AG04449 (cell line): ENCODE measurements around the gene KRTAP1-4.
"Not testable (repeated sequence)": the region's sequence is repeated elsewhere in the genome, so short reads cannot be mapped to it uniquely, and the experiment has no call there.

Experiments
- CTCF ChIA-PET: fragments of 350-600 bp; formaldehyde crosslinking; extraction: SDS; loops from one replicate; lab custom pipeline; 2021; ENCODE audit warnings: antibody characterized with exemption; lab: Yijun Ruan, JAX
- POLR2A ChIA-PET: fragments of 400-600, 350-600 bp; formaldehyde crosslinking; extraction: SDS; loops from one replicate; lab custom pipeline; 2020; ENCODE audit warnings: antibody characterized with exemption, inconsistent platforms; lab: Yijun Ruan, JAX
- DNase-seq: peaks from one replicate; pipeline ENCODE4 v3.0.0-alpha.2; 2010; ENCODE audit warnings: low read depth, low spot score
- H3K4me3 ChIP-seq: 2 replicates; pipeline ENCODE4 v1.5.1; 2011; ENCODE audit warnings: low read depth, mild to moderate bottlenecking, control low read depth, low read length
- CTCF ChIP-seq: IDR thresholded peaks from one replicate; pipeline ENCODE4 v1.5.1; 2011; ENCODE audit warnings: mild to moderate bottlenecking, moderate library complexity, low read length, control low read depth, inconsistent platforms; ENCODE audit not compliant: insufficient read depth; ENCODE audit errors: missing control alignments

The KRTAP1-4 gene

DNA sequence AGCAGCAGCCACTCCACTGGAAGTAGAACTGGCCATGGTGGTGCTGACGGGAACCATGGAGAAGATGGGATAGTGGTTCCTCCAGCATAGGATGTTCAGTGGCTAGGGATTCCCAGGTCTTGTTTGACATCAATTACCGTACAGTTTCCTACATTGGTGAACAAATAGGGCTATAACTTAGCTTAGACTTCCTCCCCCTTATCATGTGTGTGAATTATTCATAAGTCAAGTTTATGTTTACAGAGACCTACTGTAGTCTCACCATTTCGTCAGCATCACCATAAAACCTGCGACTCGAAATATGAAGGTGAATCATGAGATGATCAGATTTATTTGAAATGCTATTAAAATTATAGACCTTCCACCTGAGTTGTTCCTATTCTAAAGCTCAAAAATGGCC is 28.7 kb upstream of the KRTAP1-4 start:
- ChIA-PET POLR2A (interaction anchor here (0.6 to 3.1 kb wide), 10 partner anchors 10 to 631 kb away, joined by 3 to 31 read pairs (median 4); no protein-coding TSS in a partner anchor), CTCF (interaction anchor here (0.7 to 3.1 kb wide), 11 partner anchors 10 to 590 kb away, joined by 3 to 11 read pairs (median 4); partner anchors contain the start of gene KRTAP2-1)
- no peak for TF ChIP-seq CTCF
- H3K4me3 ChIP-seq: no peak overlapping the region
- DNase-seq: no peak

DNA sequence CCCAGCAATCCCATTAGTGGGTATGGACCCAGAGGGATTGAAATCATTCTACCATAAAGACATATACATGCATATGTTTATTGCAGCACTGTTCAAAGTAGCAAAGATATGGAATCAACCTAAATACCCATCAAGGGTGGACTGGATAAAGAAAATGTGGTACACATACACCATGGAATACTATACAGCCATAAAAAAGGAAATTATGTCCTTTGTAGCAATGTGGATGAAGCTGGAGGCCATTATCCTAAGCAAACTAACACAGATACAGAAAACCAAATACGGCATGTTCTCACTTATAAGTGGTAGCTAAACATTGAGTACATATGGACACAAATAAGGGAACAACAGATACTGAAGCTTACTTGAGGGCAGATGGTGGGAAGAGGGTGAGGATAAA is 27.6 kb upstream of the KRTAP1-4 start:
- ChIA-PET CTCF (interaction anchor here (1.0 to 2.5 kb wide), 3 partner anchors 9 to 491 kb away, joined by 3 to 10 read pairs (median 5); no protein-coding TSS in a partner anchor), POLR2A (interaction anchor here (1.0 kb wide), 1 partner anchor 9 kb away, joined by 3 read pairs; no protein-coding TSS in a partner anchor)
- no peak for TF ChIP-seq CTCF
- no peak for DNase-seq
- H3K4me3 ChIP-seq: no peak overlapping the region

DNA sequence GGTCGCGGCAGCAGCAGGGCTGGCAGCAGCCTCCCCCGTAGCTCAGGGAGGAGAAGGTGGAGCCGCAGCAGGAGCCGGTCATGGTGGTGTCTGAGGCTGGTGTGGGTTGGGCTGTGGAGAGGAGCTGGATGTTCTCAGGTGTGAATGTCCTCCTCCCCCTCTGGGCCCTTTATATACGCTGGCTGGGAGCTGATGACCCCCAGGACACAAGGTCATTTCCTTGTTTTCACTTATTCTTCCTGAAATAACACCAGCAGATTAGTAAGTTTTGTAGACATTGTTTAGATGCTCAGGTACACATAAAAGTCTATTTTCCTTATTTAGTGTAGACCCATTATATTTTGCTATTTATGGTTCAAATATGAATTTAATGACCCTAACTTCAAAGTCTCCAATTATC is 25.1 kb upstream of the KRTAP1-4 start, which contains the start of gene KRTAP2-2:
TSS of gene KRTAP2-2 (minus strand) at position 101 of the 400 bp plus-strand sequence. CDS start at position 82, 19 bp downstream.
- DNase-seq, H3K4me3 ChIP-seq, POLR2A ChIA-PET: not testable (repeated sequence)
- CTCF ChIA-PET: interaction anchor here (1.5 kb wide), 1 partner anchor 494 kb away, joined by 7 read pairs; no protein-coding TSS in a partner anchor

- CTCF ChIA-PET, DNase-seq, POLR2A ChIA-PET, H3K4me3 ChIP-seq: not testable (repeated sequence)
Measured at GRCh38 chr17:41054556-41054955, 24.6 kb upstream of the KRTAP1-4 start.

GRCh38 chr17:41054025-41054424 is 24.0 kb upstream of the KRTAP1-4 start:
- CTCF ChIA-PET: interaction anchor here (1.1 to 1.4 kb wide), 2 partner anchors 268 to 595 kb away, joined by 3 to 4 read pairs; no protein-coding TSS in a partner anchor
- DNase-seq: no peak
- TF ChIP-seq CTCF: no peak
- POLR2A ChIA-PET: no interaction called here
- no peak overlapping the region for H3K4me3 ChIP-seq

DNA sequence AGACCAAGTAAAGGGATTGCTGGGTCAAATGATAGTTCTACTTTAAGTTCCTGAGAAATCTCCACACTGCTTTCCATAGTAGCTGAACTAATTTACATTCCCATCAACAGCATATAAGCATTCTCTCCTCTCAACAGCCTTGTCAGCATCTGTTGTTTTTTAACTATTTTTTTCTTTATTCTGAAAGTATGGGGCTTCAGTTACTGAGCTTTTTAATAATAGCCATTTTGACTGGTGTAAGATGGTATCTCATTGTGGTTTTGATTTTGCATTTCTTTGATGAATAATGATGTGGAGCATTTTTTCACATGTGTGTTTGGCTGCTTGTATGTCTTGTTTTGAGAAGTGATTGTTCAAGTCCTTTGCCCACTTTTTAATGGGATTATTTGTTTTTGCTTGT is 22.6 kb upstream of the KRTAP1-4 start:
- H3K4me3 ChIP-seq: no peak overlapping the region
- CTCF ChIA-PET: interaction anchor here (0.6 to 1.4 kb wide), 2 partner anchors 270 to 338 kb away, joined by 3 to 4 read pairs; no protein-coding TSS in a partner anchor
- DNase-seq: no peak
- no peak for TF ChIP-seq CTCF
- POLR2A ChIA-PET: no interaction called here

DNA sequence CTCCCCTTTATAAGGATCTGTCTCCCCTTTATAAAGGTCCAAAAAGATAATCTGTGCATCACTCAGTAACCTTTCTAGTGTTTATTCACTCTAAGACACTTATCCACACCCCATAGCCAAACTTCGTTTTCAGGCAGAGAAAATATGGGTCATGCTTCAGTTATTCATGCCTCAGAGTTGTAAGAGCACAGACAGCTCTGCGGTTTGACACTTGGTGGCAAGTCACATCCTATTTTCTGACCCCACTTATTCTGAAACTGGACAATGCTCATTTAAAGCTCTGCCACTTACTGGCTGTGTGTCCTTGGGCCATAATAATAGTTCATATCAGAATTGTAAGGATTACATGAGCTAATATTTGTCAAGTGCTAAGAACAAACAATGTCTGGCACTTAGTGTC is 19.1 kb upstream of the KRTAP1-4 start:
- CTCF ChIA-PET: interaction anchor here (1.0 to 1.9 kb wide), 3 partner anchors 9 to 614 kb away, joined by 3 to 10 read pairs (median 3); no protein-coding TSS in a partner anchor

More for the DNA sequence above, 19.1 kb upstream of the KRTAP1-4 start:
- no peak overlapping the region for H3K4me3 ChIP-seq
- no peak for DNase-seq
- no peak for TF ChIP-seq CTCF
- POLR2A ChIA-PET: interaction anchor here (1.0 to 2.1 kb wide), 3 partner anchors 10 to 193 kb away, joined by 4 to 31 read pairs (median 4); partner anchors contain the start of gene KRTAP2-3
